ENCODE results near the gene ANXA2. TPM values are rescaled to one million over a fixed set of nuclear protein-coding genes. Genes with fewer than 3 reads are reported as not detected.
"Not testable (repeated sequence)": the region's sequence is repeated elsewhere in the genome, so short reads cannot be mapped to it uniquely, and the experiment has no call there.

Gene ANXA2
- total and polyA plus RNA-seq, 2 donors: 562 to 906 TPM

DNA sequence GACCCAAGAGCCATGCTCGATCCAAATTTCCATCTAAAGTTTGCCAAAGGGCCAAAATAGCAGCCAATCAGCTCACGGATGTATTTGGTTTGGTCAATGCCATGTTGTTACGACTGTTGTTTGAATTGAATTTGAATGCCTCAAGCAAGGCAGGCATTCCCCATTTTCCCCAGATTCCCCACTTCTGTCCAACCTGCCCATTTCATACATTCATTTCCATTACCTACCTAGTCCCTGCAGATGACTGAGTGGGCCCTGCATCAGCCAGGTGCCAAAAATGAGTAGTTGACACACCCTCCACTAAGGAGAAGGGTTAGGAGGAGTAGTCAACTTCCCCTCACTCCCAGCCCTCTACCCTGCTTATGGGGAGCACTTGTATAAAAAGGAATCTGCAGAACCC, 51.7 kb downstream of the ANXA2 start:
- DNase-seq (ENCODE audit: extremely low spot score): no peak
- Histone ChIP-seq H3K4me1 (ENCODE audit: insufficient read depth) (no peaks in the 10 kb centered on the region), H3K4me3 (ENCODE audit: low read depth, low read length) (no peak overlapping the region), H3K36me3 (ENCODE audit: insufficient read depth) (peaks cover 5% of the 10 kb centered on the region), H3K27ac (ENCODE audit: low read depth) (no peak overlapping the region)
- 87% methylated on average over 3 of the region's 3 CpGs for WGBS

DNA sequence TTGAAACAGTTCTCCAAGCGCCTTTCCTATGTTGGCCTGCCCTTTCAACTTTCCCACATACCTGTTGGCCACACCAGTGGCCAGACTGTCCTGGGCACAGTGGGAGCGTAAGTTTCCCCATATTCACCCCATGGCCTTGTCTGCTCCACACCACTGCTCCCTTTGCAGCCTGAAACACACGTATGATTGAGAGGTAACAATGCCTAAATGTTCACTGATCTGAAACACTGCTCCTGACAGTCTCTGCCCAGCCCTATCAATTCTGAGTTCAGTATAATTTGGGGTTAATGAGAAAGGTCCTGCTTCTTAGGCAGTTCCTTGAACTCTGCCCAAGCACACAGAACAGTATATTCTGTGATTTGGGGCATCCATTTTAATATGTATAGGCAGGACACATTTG, 52.2 kb downstream of the ANXA2 start:
- WGBS: 91% methylated on average over 3 of the region's 3 CpGs
- H3K36me3 ChIP-seq (ENCODE audit: insufficient read depth): peaks cover 5% of the 10 kb centered on the region

DNA sequence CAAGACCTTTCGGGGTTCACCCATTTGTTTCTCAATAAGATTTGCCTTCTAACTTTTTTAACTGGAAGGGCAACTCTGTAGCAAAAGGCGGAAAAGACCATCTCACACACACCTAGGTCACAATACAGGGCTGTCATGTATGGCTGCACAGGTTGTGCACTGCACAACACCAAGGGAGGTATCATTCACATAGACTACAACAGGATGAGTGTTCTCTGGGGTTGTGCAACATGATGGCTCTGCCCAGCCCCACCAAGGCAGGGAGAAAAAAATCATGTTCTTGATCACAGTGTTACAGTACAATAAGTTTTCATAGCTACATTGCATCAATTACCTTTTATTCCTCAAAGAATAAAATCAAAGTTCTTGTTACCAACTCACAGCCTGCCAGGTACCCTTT, 52.8 kb downstream of the ANXA2 start:
- WGBS: 98% methylated on average over 2 of the region's 2 CpGs
- H3K36me3 ChIP-seq (ENCODE audit: insufficient read depth): peaks cover 5% of the 10 kb centered on the region
- H3K27ac ChIP-seq (ENCODE audit: low read depth): no peak overlapping the region
- no peak overlapping the region for H3K4me3 ChIP-seq (ENCODE audit: low read depth, low read length)
- DNase-seq (ENCODE audit: extremely low spot score): no peak
- no peaks in the 10 kb centered on the region for H3K4me1 ChIP-seq (ENCODE audit: insufficient read depth)

More for the DNA sequence above, 52.2 kb downstream of the ANXA2 start:
- Histone ChIP-seq H3K4me1 (ENCODE audit: insufficient read depth) (no peaks in the 10 kb centered on the region), H3K4me3 (ENCODE audit: low read depth, low read length) (no peak overlapping the region), H3K27ac (ENCODE audit: low read depth) (no peak overlapping the region)
- no peak for DNase-seq (ENCODE audit: extremely low spot score)

DNA sequence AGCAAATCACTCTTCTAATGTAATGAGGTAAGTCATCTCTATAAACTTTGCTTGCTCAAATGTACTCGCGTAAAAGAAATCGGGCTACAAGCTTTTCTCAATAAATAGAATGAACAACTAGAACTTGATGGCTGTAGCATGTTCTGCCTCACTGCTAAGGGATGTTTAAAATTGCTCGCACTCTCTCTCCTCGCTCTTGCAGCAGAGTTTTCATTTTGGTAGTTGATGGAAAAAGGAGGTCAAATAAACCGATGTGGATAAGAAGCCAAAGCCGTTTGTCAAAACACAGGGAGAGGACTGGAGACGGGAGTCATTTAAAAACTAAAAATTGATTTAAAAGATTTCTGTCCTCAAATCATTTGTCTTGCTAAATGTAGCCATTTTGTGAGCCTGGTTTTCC, 53.3 kb downstream of the ANXA2 start:
- Histone ChIP-seq H3K27ac (ENCODE audit: low read depth) (no peak overlapping the region), H3K4me3 (ENCODE audit: low read depth, low read length) (no peak overlapping the region), H3K36me3 (ENCODE audit: insufficient read depth) (peaks cover 5% of the 10 kb centered on the region), H3K4me1 (ENCODE audit: insufficient read depth) (no peaks in the 10 kb centered on the region)
- 75% methylated on average over 8 of the region's 8 CpGs for WGBS
- DNase-seq (ENCODE audit: extremely low spot score): no peak

DNA sequence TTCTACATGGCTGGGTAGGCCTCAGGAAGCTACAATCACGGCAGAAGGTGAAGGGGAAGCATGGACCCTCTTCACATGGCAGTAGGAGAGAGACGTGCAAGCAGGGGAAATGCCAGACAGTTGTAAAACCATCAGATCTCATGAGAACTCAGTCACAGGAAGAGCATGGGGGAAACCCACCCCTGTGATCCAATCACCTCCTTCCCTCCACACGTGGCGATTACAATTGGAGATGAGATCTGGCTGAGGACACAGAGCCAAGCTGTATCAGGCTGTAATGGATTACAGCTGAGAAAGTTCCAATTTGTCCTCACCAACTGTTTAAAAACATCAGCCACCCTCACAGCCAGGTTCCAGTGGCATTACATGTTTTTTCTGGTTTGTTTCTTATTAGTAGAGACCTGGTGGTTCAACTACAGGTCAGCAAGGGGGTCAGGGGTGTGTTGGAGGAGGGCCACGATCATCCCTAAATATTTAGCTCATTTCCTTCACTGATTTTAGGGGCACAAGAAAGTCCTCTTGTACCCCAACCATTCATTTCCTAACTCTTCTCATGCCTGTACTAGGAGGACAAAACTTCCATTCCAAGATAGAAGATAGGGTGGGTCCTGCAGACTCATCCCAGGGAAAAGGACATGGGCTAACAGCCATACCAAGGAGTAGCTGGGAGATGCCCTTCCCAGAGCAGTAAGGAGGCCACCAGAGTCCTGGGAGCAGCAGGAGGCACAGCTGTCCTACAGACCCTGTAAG, 54.4 kb downstream of the ANXA2 start:
- Histone ChIP-seq H3K4me1 (ENCODE audit: insufficient read depth) (no peaks in the 10 kb centered on the region), H3K27ac (ENCODE audit: low read depth) (no peak overlapping the region), H3K4me3 (ENCODE audit: low read depth, low read length) (no peak overlapping the region), H3K36me3 (ENCODE audit: insufficient read depth) (peaks cover 5% of the 10 kb centered on the region)
- no peak for DNase-seq (ENCODE audit: extremely low spot score)
- 67% methylated on average over 5 of the region's 5 CpGs for WGBS

DNA sequence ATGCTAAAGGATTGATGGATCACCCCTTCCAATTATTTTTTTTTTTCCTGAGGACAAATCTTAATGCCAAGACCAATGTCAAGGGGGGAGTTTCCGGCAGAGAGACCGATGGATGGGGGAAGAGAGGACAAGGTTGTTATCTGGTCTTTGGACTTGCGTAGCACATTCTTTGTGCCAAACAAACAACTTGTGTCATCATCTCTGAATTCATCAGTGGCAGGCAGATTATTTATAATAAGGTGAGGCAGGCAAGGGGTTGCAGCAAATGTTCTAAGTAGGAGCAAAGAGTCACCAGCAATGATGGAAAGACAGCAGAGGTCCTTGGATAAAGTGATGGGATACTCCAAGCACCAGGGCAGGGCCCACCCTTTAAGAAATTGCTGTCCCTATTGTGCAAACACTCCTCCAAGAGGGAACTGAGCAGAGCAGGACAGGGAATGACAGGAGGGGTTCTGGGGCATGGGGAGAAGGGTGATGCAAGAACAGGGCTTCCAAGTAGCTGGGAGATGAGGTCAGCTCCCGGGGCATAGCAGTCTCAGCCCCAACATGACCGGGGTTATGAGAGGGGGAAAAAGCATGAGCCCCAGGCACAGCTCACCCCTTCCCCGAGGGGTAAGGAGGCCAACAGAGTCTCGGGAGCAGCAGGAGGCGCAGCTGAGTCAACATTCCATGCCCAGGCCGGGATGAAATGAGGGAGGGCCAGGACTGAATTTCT, 57.4 kb downstream of the ANXA2 start:
- no peak for DNase-seq (ENCODE audit: extremely low spot score)
- Histone ChIP-seq H3K4me1 (ENCODE audit: insufficient read depth) (no peaks in the 10 kb centered on the region), H3K27ac (ENCODE audit: low read depth) (no peak overlapping the region), H3K4me3 (ENCODE audit: low read depth, low read length) (no peak overlapping the region), H3K36me3 (ENCODE audit: insufficient read depth) (no peaks in the 10 kb centered on the region)
- 82% methylated on average over 9 of the region's 9 CpGs for WGBS

DNA sequence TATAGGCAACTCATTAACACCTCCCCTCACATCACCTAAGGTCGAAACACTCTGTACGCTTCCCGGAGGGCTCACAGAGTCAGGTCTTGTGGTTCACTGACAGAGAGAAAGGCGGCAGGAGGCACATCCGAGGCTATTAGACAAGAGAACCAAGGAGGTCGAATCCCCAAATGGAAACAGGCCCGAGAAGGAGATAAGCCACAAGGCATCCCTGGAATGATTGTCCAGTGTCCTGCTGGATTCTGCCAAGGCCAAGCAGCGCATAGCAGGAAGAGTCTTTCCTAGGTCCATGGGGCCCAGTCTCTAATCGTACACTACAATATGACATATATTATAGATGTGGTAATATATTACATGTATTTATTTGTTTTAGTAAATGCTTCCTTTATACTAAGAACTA, 58.5 kb downstream of the ANXA2 start:
- no peak overlapping the region for H3K4me3 ChIP-seq (ENCODE audit: low read depth, low read length)
- H3K4me1 ChIP-seq (ENCODE audit: insufficient read depth): no peaks in the 10 kb centered on the region
- no peak for DNase-seq (ENCODE audit: extremely low spot score)
- H3K36me3 ChIP-seq (ENCODE audit: insufficient read depth): no peaks in the 10 kb centered on the region
- H3K27ac ChIP-seq (ENCODE audit: low read depth): no peak overlapping the region
- 70% methylated on average over 9 of the region's 9 CpGs for whole genome bisulfite sequencing

DNA sequence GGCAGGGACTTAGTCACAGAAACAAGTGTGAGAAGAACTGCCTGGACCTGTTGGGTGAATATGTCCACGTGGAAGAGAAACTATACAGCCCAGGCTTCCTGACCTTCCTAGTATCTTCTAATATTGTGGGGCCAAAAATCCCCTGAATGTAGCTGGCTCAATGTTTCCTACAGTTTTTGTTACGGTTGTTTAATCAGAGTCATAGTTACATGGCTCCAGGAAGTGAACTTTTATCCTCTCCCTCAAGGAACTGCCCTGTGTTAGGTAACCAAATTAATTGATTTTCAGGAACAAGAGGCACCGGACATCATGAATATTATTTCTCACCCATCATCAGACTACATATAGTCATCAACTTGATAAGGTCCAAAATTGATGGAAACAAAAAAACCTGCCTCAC, 59.0 kb downstream of the ANXA2 start:
- 73% methylated on average over 3 of the region's 3 CpGs for WGBS

DNA sequence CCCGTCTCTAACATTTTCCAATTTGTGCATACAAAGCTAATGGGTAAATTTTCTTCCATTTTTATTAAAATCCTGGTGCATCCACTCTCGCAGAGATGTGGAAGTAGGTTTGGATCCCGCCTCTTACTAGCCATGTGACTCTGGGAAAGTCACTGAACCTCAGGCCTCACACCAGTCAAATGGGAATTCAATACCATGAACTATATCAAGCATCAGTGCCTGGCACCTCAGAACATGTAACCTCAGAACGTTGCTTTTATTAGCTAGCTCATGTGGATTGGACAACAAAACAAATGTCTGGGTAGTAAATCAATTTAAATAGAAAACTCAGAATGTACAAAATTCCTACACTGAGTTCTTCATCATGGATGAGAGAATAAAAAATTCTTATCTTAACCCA, 60.7 kb downstream of the ANXA2 start:
- H3K4me3 ChIP-seq (ENCODE audit: low read depth, low read length): no peak overlapping the region
- DNase-seq (ENCODE audit: extremely low spot score): no peak
- H3K4me1 ChIP-seq (ENCODE audit: insufficient read depth): no peaks in the 10 kb centered on the region
- H3K27ac ChIP-seq (ENCODE audit: low read depth): no peak overlapping the region
- 79% methylated on average over 4 of the region's 4 CpGs for WGBS
- H3K36me3 ChIP-seq (ENCODE audit: insufficient read depth): no peaks in the 10 kb centered on the region

More for the DNA sequence above, 59.0 kb downstream of the ANXA2 start:
- no peak overlapping the region for H3K27ac ChIP-seq (ENCODE audit: low read depth)
- DNase-seq (ENCODE audit: extremely low spot score): no peak
- H3K4me3 ChIP-seq (ENCODE audit: low read depth, low read length): no peak overlapping the region
- no peaks in the 10 kb centered on the region for H3K36me3 ChIP-seq (ENCODE audit: insufficient read depth)
- H3K4me1 ChIP-seq (ENCODE audit: insufficient read depth): no peaks in the 10 kb centered on the region

DNA sequence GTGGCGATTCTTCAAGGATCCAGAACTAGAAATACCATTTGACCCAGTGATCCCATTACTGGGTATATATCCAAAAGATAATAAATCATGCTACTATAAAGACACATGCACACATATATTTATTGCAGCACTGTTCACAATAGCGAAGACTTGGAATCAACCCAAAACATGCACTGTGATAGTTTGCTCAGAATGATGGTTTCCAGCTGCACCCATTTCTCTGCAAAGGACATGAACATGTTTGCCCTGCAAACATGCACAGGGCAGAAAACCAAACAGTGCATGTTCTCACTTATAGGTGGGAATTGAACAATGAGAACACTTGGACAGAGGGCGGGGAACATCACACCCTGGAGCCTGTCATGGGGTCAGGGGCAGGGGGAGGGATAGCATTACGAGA, 62.5 kb downstream of the ANXA2 start:
- 51% methylated on average over 4 of the region's 4 CpGs for WGBS
- H3K36me3 ChIP-seq (ENCODE audit: insufficient read depth); H3K4me3 ChIP-seq (ENCODE audit: low read depth, low read length); H3K27ac ChIP-seq (ENCODE audit: low read depth); DNase-seq (ENCODE audit: extremely low spot score); H3K4me1 ChIP-seq (ENCODE audit: insufficient read depth): not testable (repeated sequence)

DNA sequence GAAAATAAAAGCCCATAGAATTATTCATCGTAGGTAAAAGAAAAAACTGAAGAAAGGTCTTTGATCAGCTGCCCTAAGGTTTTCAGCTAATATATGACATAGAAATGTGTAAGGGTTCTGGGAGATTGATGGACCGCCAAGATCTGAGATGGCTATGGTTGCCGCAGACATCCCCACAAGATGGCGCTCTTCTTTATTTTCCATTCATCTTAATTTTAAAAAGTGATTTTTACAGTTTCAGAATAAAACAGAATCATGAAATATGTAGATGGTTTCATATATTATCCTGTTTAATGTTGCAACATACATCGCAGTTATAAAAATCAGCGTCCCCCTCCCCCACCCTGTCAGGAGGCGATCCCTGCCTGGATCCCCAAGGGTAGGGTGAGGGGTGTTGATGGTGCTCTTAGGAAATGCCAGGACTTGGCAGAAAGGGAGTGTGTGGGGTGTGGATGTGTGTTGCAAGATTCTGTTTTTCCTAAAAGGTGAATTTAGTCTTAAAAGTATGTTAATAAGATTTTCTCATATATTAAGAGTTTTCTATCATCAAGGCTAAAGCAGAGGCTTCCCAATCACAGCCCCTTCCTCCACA, 68.8 kb downstream of the ANXA2 start:
- DNase-seq (ENCODE audit: extremely low spot score): no peak
- Histone ChIP-seq H3K27ac (ENCODE audit: low read depth) (no peak overlapping the region), H3K4me3 (ENCODE audit: low read depth, low read length) (no peak overlapping the region), H3K4me1 (ENCODE audit: insufficient read depth) (no peaks in the 10 kb centered on the region), H3K36me3 (ENCODE audit: insufficient read depth) (no peaks in the 10 kb centered on the region)
- WGBS: 20% methylated on average over 7 of the region's 7 CpGs

DNA sequence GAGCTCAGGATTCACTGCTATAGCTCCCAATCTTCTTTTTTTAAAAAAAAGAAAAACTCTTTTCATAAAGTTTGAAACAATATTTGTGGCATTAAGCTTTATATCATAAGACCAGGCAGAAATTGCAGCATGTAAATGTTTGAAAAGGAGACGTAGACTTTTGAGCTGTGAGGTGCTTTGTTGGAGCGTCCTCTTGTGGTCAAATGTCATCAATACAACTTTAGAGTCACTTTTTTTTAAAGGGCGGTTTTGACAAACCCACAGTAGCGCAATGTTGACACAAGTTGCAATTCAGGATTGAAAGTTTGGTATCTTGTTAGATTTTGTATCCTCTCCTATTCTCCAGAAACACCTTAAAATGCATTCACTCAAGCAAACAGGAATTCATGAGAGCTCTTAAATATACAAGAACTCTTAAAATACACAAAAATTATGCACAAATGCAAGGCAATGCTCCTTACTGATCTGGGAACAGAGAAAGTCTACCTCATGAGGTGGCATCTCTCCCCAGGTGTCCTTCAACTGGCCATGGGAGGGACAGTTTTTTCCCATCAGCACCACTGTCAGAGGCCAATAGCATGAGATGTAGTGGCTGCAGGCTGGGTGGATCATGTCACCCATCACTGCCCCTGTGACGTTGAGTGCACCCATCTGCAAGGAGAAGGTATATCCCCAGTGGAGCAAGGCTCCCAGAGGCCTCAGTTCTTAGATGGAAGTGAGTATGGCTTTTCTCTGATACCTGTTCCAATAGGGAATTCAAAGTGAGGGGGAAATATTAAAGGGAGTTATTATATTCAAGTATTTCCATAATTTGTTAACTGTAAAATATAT, 70.7 kb downstream of the ANXA2 start:
- Histone ChIP-seq H3K4me1 (ENCODE audit: insufficient read depth) (no peaks in the 10 kb centered on the region), H3K27ac (ENCODE audit: low read depth) (no peak overlapping the region)
- 18% methylated on average over 5 of the region's 5 CpGs for WGBS

DNA sequence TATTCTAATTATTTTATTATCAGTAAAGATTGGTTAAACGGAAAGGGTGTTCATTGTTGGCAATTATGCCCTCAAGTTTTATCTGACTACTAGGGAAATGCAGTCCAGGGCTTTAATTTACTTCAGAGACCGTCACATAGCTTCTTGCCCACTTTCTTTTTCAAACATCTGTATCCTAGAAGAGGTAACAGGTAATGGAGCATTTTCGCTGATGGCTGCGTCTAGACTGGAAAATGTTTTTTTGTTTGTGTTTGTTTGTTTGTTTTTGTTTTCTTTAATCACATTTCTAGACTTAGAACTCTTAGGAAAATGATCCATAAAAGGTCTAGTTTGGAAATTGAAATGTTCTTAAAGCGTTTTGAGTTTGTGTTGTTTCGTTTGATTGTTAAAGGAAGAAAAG, 71.4 kb downstream of the ANXA2 start:
- no peak for DNase-seq (ENCODE audit: extremely low spot score)
- H3K4me1 ChIP-seq (ENCODE audit: insufficient read depth): no peaks in the 10 kb centered on the region
- WGBS: 19% methylated on average over 6 of the region's 6 CpGs
- no peak overlapping the region for H3K4me3 ChIP-seq (ENCODE audit: low read depth, low read length)
- H3K36me3 ChIP-seq (ENCODE audit: insufficient read depth): no peaks in the 10 kb centered on the region
- no peak overlapping the region for H3K27ac ChIP-seq (ENCODE audit: low read depth)

More for the DNA sequence above, 70.7 kb downstream of the ANXA2 start:
- Histone ChIP-seq H3K4me3 (ENCODE audit: low read depth, low read length) (no peak overlapping the region), H3K36me3 (ENCODE audit: insufficient read depth) (no peaks in the 10 kb centered on the region)
- peak; percentile 64 for DNase-seq (ENCODE audit: extremely low spot score)

Data from urinary bladder (tissue), 4 donors.